GM18526 (cell line): ENCODE results near the gene CLEC3B.

Source experiments
- POLR2A ChIP-seq: IDR thresholded peaks from 3 replicates; pipeline ENCODE4 v1.6.1; 2011; ENCODE audit not compliant: insufficient read length; ENCODE audit errors: extremely low read depth

The CLEC3B gene

DNA sequence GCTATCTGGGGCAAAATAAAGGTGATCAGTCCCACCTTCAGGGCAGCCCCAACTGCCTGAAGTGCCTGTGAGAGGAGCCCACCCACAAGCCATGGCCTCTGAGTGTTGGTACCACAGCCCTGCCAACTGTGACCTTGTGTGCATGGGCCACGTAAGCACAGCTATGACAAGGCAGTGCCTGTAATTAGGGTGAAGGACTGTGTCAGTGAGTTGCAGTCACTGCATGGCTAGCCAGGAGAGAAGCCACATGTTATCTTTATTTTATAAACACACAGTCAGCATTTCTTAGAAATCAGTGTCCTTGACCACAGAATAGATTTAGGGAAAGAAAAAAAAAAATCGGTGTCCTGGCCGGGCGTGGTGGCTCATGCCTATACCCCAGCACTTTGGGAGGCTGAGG is 25.3 kb upstream of the CLEC3B start:
- no peak for TF ChIP-seq POLR2A

DNA sequence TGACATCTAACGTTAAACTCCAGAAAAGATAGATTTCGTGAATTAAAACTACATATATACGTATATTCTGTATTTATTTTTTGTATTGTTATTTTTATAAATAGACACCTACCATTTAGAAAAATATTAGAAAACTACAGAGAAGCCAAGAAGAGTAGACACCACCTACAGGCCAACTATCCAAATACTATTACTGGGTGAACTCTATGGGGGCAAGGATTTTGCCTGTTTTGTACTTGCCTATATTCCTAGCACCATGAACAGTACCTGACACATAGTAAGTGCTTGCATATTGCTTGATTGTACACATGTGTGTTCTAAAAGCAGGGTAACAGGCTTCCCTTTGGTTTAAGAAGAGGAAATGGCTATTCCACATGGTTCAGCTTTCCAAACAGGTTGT is 24.4 kb upstream of the CLEC3B start:
- no peak for TF ChIP-seq POLR2A

DNA sequence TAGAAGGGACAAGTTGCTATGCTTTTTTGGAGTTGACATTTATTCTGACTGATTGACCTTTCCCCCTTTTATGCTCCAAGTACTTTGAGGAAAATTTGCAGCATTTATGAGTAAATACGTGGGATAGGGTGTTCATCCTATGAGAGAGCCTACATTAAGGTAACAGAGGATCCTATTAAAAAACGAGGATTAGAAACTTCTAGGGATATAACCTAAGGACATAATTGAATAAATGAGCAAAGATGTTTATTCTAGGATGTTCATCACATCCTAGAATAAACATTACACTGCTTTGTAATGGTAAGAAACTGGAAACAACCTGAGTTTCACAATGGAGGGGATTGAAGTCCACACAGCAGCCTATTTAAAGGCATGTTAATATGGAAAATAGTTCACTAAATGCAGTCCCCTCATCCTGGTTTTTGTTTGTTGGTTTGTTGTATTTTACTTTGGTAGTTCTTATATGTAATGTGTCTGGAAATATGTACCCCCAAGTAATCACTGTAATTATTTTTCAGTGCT is 23.9 kb upstream of the CLEC3B start:
- TF ChIP-seq POLR2A: no peak

DNA sequence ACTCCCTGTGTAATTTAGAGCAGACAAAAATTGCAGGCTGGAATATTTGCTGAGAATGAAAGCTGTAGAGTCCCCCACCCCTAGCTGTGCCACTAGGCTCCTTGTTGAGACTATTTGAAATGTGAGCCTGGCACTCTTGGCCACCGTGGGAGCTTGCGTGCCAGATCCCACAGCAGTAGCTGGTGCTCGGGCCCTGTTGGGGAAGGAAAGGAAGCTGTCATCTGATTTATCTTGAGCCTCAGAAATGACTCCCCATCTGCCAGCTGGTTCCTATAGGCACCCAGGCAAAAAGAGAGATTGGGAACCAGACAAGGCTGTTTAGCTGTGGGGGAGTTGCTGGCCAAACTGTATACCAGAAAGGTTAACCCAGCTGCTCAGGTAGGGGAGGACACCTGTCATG is 23.4 kb upstream of the CLEC3B start:
- no peak for TF ChIP-seq POLR2A

DNA sequence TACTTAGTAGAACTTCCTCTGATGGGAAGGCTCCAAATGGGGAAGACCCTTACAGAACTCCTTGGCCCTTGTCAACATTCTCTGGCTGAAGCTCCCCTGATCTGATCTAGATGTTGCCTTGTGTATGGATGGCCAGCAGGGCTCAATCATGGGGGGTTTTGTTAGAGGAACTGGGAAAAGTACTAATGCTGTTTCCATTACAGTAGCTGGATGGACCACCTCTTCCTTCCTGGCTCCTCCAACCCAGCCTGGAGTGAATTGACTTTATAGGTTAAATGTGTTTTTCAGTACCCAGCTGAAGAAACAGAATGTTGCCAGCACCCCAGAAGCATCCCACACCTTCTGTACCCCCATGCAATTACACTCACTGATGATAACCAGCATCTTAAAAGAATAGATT is 22.7 kb upstream of the CLEC3B start:
- no peak for TF ChIP-seq POLR2A

DNA sequence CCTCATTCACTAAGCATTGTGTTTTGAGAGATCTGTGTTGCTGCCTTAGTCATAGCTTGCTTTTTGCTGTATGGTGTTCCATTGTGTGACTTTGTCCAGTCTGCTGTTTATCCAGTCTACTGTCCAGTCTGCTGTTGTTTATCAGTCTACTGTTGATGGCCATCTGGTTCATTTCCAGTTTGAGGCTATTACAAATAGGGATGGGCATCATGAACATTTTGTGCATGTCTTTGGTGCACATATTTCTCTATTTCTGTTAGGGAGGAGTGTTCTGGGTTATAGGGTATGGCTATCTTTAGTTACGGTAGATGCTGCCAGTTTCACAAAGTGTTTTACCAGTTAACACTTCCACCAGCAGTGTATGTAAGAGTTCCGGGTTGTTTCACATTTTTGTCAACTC is 22.2 kb upstream of the CLEC3B start:
- TF ChIP-seq POLR2A: no peak

DNA sequence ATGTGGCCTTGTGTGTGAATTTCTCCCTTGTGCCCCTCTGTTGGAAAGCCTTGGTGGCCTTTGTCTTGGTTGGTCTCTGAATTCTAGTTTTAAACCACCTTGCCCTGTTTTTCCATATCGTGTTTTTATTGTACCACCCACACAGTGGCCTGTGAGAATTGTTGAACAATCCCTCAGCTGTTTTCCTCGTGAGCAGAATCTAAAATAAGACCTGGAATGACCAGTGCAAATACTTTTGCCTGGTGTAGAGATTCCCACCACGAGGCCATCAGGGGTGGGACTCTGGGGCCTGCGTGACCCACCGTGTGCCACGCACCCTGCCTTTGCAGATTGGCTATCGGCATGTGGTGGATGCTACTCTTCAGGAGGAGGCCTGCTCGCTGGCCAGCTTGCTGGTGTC is 19.0 kb upstream of the CLEC3B start:
- no peak for TF ChIP-seq POLR2A

DNA sequence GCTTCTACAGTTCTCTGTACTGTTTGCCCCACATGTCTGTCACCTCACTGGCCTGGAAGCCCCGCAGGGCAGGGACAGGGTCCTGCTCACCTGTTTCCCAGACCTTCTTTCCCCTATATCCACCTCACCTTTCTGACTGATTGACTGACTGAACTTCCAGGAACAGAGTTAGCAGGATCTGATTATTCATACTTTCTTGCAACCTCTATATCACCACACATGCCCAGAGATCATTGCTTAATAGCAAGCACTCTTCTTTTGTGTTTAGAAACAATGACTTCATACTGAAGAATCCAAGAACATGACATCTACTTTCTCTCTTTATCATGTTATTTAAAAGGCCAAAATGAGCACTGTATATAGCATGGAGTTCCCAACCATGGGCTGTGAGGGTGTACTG is 18.0 kb upstream of the CLEC3B start:
- TF ChIP-seq POLR2A: no peak

DNA sequence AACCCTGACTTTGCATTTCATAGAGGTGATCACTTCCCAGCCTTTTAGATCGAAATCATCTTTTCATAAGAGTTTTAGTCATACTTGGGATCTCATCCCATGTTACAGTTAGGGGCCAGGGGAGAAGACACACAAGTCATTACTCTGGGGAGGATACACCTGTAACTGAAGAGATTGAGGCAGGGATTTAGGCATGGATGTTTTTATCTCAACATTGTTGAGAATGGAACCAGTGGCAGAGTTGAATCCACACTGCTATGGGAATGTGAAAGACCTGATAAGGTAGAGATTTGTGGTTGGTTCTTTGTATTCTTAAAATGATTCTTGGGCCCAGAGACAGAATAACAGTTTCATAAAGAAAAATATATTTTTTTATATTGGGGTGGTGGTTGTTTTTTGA is 16.2 kb upstream of the CLEC3B start:
- no peak for TF ChIP-seq POLR2A

DNA sequence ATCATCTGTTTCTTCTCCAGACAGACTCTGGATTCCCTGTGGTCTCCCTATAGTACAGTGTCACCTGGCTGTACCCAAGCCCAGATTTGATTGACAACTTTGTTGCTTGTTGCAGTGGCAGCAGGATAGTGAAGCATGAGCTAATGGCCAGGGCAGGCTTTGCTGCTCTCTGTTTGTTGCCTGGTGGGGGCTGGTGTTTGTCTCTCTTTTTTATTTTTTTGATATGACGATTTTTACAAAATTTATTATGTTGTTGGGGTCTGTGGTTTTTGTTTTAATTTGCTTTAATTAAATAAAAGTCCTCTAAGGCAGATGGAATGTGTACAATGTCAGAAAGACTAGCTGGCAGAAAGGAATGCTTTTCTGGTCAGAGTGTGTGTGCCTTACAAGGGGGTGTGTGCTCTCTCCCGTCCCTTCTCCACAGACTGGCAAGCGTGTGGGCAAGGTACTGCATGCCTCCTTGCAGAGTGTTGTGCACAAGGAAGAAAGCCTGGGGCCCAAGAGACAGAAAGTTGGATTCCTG is 15.2 kb upstream of the CLEC3B start:
- TF ChIP-seq POLR2A: no peak

DNA sequence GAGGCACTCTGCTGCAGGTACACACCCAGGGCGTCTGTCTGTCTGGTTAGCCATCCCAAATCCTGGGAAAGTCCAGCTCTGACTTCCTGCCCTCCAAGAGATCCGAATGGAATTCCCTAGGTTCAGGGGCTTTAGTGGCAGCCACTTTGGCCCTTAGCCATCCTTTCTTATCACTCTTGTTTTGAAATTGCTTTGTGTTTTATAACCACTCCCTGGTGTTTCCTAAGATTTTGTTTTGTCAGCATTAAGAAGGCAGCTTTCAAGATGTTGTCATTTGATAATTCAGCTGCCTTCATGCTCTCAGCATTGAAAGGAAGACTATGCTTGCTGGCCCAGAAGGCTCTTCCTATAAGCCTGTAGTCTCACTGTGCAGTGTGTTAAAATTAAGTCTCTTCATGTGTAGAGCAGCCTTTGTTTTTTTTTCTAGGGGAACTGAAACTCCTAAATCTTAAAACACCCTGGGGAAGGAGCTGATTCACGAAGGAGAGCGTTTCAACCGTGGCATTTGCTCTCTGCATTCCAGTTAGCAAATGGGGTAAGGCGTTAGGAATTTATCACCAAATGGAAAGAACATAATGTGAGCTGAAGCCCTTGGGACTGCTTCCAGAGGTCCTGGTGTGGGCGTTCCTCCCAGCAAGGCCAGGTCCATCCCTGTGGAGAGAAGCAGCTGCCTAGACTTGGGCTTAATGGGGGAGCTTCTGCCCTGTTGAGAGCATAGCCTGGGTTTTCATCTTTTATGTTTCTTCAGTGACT is 14.2 kb upstream of the CLEC3B start:
- no peak for TF ChIP-seq POLR2A

DNA sequence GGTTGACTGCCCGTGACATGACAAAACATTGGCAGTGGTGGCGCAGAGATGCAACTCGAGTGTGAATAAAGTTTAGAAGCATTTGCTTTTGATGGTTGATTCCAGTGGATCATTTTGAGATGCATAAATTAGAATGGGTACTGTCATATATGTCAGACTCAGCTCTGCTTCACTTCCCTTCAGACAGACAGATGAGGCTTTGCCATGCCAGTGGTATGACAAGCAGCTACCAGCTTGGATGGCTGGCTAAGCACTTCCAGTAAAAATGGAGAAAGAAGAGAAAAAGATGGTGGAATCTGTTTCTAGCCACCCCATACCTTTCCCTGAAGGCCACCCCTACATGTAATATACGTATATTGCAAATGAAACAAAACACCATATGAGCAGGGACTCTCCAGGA is 13.5 kb upstream of the CLEC3B start:
- TF ChIP-seq POLR2A: no peak

DNA sequence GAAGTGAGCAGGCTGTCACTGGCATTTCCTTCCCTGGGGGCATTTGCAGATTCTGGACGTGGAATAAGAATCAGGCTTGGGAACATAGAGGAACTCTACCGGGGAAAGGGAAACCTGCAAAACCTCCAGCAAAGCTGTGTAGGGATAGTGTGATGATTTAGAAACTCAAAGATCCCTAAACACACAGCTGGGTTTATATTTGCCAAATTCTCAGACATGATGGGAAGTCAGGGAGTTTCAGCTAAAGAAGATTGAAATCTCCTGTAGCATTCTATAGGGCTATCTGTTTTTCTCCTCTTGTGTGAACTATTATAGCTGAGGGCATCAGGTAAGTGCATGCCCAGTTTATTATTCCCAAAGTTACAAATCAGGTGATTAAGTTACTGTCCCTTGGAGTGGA is 9.2 kb upstream of the CLEC3B start:
- no peak for TF ChIP-seq POLR2A

DNA sequence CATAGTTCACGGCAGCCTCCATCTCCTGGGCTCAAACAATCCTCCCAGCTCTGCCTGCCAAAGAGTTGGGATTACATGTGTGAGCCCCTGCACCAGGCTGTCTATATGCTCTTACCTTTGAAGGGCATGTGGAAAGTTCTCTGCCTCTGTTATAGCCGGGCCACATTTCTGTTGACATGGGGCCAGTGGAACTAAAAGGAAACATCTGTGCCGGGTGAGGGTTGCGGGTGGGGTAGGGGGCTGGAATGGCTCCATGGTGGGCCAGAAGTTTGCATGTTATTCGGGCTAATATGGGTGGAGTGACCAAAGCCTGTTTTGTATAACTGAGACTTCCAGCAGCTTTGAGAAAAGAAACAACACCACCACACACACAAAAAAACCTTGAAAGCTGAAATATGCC is 8.3 kb upstream of the CLEC3B start:
- TF ChIP-seq POLR2A: no peak

DNA sequence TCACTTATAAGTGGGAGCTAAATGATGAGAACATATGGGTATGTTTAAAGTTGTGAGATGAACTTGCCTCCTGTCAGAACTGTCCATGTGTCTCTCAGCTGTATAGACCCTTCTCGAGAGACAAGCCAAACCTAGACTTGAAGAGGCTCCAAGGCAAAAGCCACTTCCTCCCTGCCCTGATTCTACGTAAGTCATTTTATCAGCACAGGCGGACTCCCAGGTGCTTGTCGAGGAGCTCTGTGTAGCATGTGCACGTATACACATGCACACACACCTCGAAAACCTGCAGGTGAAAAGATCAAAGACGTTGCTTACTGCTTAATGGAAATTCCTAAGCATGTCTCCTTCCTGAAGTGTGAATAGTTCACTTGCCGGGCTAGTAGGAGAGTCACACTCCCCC is 5.6 kb upstream of the CLEC3B start:
- TF ChIP-seq POLR2A: no peak

DNA sequence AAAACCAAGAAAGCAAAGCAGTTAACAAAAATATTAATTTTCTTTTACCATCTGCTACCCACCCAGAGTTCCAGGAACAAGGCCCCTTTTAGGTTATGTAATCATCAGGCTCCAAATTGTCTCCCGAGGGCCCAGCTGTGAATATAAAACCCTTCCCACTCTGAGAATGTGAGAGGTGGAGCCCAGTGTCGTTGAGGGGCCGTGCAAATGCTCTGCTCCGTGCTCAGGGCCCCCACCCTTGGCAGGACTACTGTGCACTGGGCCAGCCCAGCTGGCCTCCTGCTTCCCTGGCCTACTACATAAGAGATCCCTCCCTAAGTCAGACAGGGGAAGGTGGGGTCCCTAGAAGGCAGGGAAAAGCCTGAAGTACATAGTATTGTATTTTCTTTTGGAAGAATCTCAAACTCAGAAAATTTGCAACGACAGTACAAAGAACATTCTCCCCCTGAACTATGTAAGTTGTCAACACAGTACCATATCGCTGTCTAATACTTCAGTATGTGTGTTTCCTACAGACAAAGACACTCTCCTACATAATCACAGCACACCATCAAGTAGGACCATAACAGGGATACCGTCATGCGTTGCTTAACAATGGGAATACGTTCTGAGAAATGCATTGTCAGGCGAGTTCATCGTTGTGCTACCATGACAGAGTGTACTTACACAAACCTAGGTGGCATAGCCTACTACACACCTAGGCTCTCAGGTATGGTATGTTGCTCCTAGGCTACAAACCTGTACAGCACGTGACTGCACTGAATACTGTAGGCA is 4.4 kb upstream of the CLEC3B start:
- TF ChIP-seq POLR2A: no peak
